ENCODE results near the gene BOLA3. TPM values are rescaled to one million over a fixed set of nuclear protein-coding genes. Genes with fewer than 3 reads are reported as not detected.
"Not testable (repeated sequence)": the region's sequence is repeated elsewhere in the genome, so short reads cannot be mapped to it uniquely, and the experiment has no call there.

BOLA3 gene
- total and polyA plus RNA-seq, 2 experiments from 2014 or later = 46.2 to 104 TPM

DNA sequence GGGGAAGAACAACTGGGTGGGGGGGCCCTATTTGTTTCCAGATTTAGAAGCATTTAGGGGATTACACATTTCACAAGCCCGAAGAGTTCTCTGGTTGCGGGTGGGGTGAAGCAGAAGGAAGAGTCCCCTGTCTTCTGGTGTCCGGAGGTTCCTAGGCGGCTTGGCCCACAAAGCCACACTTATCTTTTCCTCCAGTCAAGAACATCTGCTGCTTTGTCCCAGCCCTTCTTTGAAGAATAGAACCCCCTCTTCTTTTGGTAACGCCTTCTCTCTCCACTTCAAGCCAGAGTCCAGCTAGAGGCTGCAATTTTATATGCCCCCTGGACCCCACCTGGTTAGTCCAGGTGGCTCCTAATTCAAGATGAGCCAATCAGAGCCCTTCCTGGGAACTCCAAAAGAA is 15.8 kb downstream of the BOLA3 start:
- in situ Hi-C loops (cut with MboI) = no loop called here
- TF ChIP-seq EZH2 (IDR thresholded peaks at IDR 0.05; ENCODE audit: insufficient read depth, poor library complexity, severe bottlenecking) (no peak), EZH2phosphoT487 (IDR thresholded peaks at IDR 0.05; ENCODE audit: insufficient read depth, low read depth) (no peak)
- no peaks in the 10 kb centered on the region for H3F3A ChIP-seq (ENCODE audit: insufficient read depth)

DNA sequence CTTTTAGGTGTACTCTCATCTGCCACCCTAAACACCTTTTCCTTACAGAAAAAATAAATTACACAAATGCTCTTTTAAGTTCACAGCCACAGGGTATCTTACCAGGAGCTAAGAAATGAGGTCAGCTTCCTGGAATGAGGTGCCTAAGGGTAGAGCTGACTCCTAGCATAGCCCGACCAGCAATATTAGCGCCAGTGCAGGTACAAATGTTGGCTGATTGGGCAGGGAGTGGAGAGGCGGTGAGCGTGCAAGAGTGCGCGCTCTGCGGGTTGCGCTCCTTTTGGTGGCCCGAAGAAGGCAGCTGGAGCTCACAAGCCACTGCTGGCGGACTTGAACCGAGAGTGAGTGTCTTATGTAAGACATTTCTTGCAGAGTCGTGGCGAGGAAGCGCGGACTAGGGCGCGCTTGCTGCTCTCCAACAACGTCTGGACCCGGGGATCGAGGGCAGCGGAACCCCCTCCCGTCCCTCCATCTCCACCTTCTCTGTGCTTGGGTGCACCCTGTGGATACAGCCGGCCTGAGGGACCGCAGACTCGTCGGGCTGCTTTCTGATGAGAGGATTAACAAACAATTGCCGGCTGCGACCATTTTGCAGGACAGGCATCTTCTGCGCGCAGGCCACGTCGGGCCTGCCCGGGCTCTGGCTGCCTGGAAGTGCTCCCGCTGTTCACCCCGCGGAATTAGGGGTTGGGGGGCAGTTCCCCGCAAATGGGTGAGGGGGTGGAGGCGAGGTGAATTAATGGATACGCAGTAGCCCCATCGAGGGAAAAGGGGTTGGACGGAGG is 17.3 kb downstream of the BOLA3 start:
- DNase-seq = no peak
- Histone ChIP-seq H3K4me3 (no peak overlapping the region), H3K9me2 (ENCODE audit: insufficient read depth) (no peaks in the 10 kb centered on the region), H3K27me3 (replicated peaks; ENCODE audit: insufficient read depth) (no peaks in the 10 kb centered on the region), H3F3A (ENCODE audit: insufficient read depth) (no peaks in the 10 kb centered on the region), H3K79me2 (ENCODE audit: insufficient read depth) (no peaks in the 10 kb centered on the region), H2AFZ (no peak overlapping the region), H3K4me1 (ENCODE audit: insufficient read depth) (no peaks in the 10 kb centered on the region), H3K36me3 (ENCODE audit: low read depth) (no peaks in the 10 kb centered on the region), H3K9me3 (ENCODE audit: low read depth) (no peaks in the 10 kb centered on the region), H3K4me2 (ENCODE audit: unreplicated experiment) (no peak overlapping the region), H3K9ac (no peak overlapping the region), H3K27ac (no peak overlapping the region), H4K20me1 (ENCODE audit: insufficient read depth) (no peaks in the 10 kb centered on the region)
- no peak for TF ChIP-seq EZH2phosphoT487 (IDR thresholded peaks at IDR 0.05; ENCODE audit: insufficient read depth, low read depth)
- no peak for TF ChIP-seq EZH2 (IDR thresholded peaks at IDR 0.05; ENCODE audit: insufficient read depth, poor library complexity, severe bottlenecking)
- WGBS, 2 experiments (ENCODE audit: low coverage in 1 of 2, low lambda C conversion rate in 2 of 2, missing lambda C conversion rate in 2 of 2) = 66 to 68% methylated on average over 41 of the region's 41 CpGs
- in situ Hi-C loops (cut with MboI) = no loop called here

More for the DNA sequence above, 15.8 kb downstream of the BOLA3 start:
- Histone ChIP-seq H2AFZ (no peak overlapping the region), H3K9me2 (ENCODE audit: insufficient read depth) (no peaks in the 10 kb centered on the region), H3K27ac (no peak overlapping the region), H3K9ac (no peak overlapping the region), H3K4me1 (ENCODE audit: insufficient read depth) (no peaks in the 10 kb centered on the region), H3K36me3 (ENCODE audit: low read depth) (no peaks in the 10 kb centered on the region), H3K4me2 (ENCODE audit: unreplicated experiment) (no peak overlapping the region), H3K9me3 (ENCODE audit: low read depth) (no peaks in the 10 kb centered on the region), H3K27me3 (replicated peaks; ENCODE audit: insufficient read depth) (no peaks in the 10 kb centered on the region), H3K4me3 (no peak overlapping the region), H4K20me1 (ENCODE audit: insufficient read depth) (no peaks in the 10 kb centered on the region), H3K79me2 (ENCODE audit: insufficient read depth) (no peaks in the 10 kb centered on the region)
- 89 to 94% methylated on average over 5 of the region's 5 CpGs for WGBS, 2 experiments (ENCODE audit: low coverage in 1 of 2, low lambda C conversion rate in 2 of 2, missing lambda C conversion rate in 2 of 2)
- no peak for DNase-seq

DNA sequence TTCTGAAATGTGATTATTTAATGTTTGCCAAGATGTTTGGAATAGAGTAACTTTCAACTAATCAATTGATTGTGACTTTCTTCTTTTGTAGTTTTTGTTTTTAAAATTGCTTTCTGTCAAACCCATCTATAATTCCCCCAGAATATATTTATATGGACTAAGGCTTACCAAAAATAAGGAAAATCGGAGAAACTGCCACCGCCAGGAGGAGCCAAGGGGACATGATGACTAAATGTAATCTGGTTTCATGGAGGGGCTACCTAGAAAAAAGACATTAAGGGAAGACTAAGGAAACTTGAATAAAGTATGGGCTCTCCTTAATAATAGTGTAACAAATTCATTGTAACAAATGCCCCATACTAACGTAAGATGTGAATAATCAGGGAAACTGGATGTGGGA is 19.5 kb downstream of the BOLA3 start:
- in situ Hi-C loops (cut with MboI) = no loop called here
- WGBS, 2 experiments (ENCODE audit: low coverage in 1 of 2, low lambda C conversion rate in 2 of 2, missing lambda C conversion rate in 2 of 2) = 84 to 92% methylated on average over 3 of the region's 3 CpGs

DNA sequence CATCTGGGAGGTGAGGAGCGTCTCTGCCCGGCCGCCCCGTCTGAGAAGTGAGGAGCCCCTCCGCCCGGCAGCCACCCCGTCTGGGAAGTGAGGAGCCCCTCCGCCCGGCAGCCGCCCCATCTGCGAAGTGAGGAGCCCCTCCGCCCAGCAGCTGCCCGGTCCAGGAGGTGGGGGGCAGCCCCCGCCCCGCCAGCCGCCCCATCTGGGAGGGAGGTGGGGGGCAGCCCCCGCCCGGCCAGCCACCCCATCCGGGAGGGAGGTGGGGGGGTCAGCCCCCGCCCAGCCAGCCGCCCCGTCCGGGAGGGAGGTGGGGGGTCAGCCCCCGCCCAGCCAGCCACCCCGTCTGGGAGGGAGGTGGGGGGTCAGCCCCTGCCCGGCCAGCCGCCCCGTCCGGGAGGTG is 23.8 kb downstream of the BOLA3 start:
- H3K27ac ChIP-seq; H3K9me3 ChIP-seq (ENCODE audit: low read depth); in situ Hi-C loops (cut with MboI); H2AFZ ChIP-seq; H4K20me1 ChIP-seq (ENCODE audit: insufficient read depth); H3K9me2 ChIP-seq (ENCODE audit: insufficient read depth); H3K27me3 ChIP-seq (replicated peaks; ENCODE audit: insufficient read depth); H3K36me3 ChIP-seq (ENCODE audit: low read depth); H3K9ac ChIP-seq; H3K4me2 ChIP-seq (ENCODE audit: unreplicated experiment); H3F3A ChIP-seq (ENCODE audit: insufficient read depth); DNase-seq; H3K4me3 ChIP-seq; H3K4me1 ChIP-seq (ENCODE audit: insufficient read depth); H3K79me2 ChIP-seq (ENCODE audit: insufficient read depth): not testable (repeated sequence)
- WGBS, 2 experiments (ENCODE audit: low coverage in 1 of 2, low lambda C conversion rate in 2 of 2, missing lambda C conversion rate in 2 of 2) = 93% methylated on average over 25 of the region's 29 CpGs; no CpG with 5 or more reads in 1 of the 2 experiments

More for the DNA sequence above, 19.5 kb downstream of the BOLA3 start:
- H4K20me1 ChIP-seq (ENCODE audit: insufficient read depth) = no peaks in the 10 kb centered on the region
- no peaks in the 10 kb centered on the region for H3K9me3 ChIP-seq (ENCODE audit: low read depth)
- no peak overlapping the region for H3K4me3 ChIP-seq
- no peaks in the 10 kb centered on the region for H3K9me2 ChIP-seq (ENCODE audit: insufficient read depth)
- H3K9ac ChIP-seq = no peak overlapping the region
- no peaks in the 10 kb centered on the region for H3F3A ChIP-seq (ENCODE audit: insufficient read depth)
- H2AFZ ChIP-seq = no peak overlapping the region
- H3K4me2 ChIP-seq (ENCODE audit: unreplicated experiment) = no peak overlapping the region
- H3K4me1 ChIP-seq (ENCODE audit: insufficient read depth) = no peaks in the 10 kb centered on the region
- no peaks in the 10 kb centered on the region for H3K79me2 ChIP-seq (ENCODE audit: insufficient read depth)
- TF ChIP-seq EZH2phosphoT487 (IDR thresholded peaks at IDR 0.05; ENCODE audit: insufficient read depth, low read depth) = no peak
- TF ChIP-seq EZH2 (IDR thresholded peaks at IDR 0.05; ENCODE audit: insufficient read depth, poor library complexity, severe bottlenecking) = no peak
- no peak for DNase-seq
- no peaks in the 10 kb centered on the region for H3K27me3 ChIP-seq (replicated peaks; ENCODE audit: insufficient read depth)
- H3K27ac ChIP-seq = no peak overlapping the region
- no peaks in the 10 kb centered on the region for H3K36me3 ChIP-seq (ENCODE audit: low read depth)

DNA sequence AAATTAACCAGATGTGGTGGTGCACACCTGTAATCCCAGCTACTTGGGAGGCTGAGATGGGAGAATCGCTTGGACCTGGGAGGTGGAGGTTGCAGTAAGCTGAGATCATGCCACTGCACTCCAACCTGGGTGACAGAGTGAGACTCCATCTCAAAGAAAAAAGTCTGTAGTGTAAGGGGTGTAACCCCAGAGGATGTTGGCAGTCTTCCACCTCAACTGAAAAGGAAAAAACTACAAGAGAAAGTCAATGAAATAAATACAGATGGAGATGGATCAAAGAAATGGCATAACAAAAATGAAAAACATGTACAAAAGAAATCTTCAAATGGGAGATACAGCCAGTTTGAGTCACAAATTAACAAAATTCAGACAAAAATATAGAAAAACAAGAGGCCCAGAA is 25.9 kb downstream of the BOLA3 start:
- DNase-seq; H3K79me2 ChIP-seq (ENCODE audit: insufficient read depth); H3K9me3 ChIP-seq (ENCODE audit: low read depth); H3K27ac ChIP-seq; in situ Hi-C loops (cut with MboI); H3K27me3 ChIP-seq (replicated peaks; ENCODE audit: insufficient read depth); H3K36me3 ChIP-seq (ENCODE audit: low read depth); H4K20me1 ChIP-seq (ENCODE audit: insufficient read depth); H2AFZ ChIP-seq; H3K4me2 ChIP-seq (ENCODE audit: unreplicated experiment); H3K9ac ChIP-seq; H3K4me1 ChIP-seq (ENCODE audit: insufficient read depth); H3K4me3 ChIP-seq; H3K9me2 ChIP-seq (ENCODE audit: insufficient read depth); H3F3A ChIP-seq (ENCODE audit: insufficient read depth): not testable (repeated sequence)
- 100% methylated on average over 1 of the region's 1 CpG for WGBS, 2 experiments (ENCODE audit: low coverage in 1 of 2, low lambda C conversion rate in 2 of 2, missing lambda C conversion rate in 2 of 2)

All from GM23248 (cell line).